Retinal pigment epithelial cell (primary cell): ENCODE results near the gene KIDINS220.
A peak's percentile ranks its signal among the peaks of the same experiment; 100 is the strongest.

Experiments
- DNase-seq: peaks from one replicate; pipeline ENCODE4 v3.0.0-alpha.2; 2010; ENCODE audit warnings: low read depth
- H3K4me3 ChIP-seq: 2 replicates; pipeline ENCODE4 v1.5.1; 2011; ENCODE audit warnings: mild to moderate bottlenecking, low read length, control low read depth, moderate library complexity
- CTCF ChIP-seq: conservative IDR thresholded peaks from 2 replicates; pipeline ENCODE4 v1.5.1; 2011; ENCODE audit warnings: low read depth, low read length, control low read depth, inconsistent platforms

The KIDINS220 gene

DNA sequence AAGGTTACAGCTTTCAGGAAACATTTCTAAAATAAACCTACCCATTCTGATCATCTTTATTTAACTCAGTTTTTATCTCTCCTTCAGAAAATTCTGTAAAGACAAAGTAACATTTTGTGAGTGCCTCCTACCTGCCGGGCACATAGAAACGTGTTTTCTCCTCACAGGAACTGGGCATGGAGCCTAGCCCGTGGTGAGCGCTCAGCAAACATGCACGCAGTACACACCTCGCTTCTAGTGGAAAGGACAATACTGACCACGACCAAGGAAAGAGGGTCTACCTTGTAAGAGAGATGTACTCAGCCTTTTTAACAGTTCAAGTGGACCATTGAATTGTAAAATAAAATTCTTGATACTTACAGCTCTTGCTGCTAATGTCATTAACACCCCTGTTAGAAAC, 24.8 kb upstream of the KIDINS220 start:
- no peak for TF ChIP-seq CTCF
- no peak for DNase-seq
- H3K4me3 ChIP-seq, result no peak overlapping the region

DNA sequence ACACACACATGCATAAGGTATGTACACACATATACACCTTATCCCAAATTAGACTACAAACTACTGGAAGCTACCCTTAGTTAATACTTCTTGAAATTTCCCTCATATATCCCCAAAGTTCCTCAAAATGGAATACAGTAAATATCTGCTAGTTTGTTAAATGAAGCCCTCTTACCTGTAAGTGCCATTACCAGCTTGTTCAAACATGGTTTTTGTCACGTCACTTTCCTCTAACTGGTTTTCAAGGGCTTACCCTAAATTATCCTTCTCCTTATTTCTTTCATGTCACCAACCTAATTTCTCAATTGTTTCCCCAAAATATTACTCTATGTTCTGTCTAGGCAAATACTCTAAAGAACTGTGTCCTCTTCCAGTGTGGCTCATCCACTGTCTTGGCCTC, 24.4 kb upstream of the KIDINS220 start:
- no peak for TF ChIP-seq CTCF
- DNase-seq, result no peak
- no peak overlapping the region for H3K4me3 ChIP-seq

- no peak for DNase-seq
- H3K4me3 ChIP-seq, result no peak overlapping the region
- no peak for TF ChIP-seq CTCF
Observed at GRCh38 chr2:8860239-8860638, 22.8 kb upstream of the KIDINS220 start.

DNA sequence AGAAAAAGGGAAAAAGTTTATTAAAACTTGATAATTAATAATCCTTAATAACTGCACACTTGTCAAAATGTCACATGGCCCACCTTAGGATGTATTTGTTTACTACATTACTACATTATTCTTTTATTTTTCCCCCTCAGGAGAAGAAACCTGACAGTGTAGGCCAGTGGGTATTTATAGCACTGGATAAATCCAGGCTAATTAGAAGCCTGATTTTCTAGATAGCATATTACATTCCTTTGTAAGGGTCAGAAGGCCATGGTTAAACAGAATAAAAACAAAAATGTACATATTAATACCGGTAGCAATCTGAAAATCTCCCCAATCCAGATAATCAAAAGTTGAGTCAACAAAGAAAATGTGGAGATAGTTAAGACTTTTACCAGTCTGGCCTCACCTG, 21.5 kb upstream of the KIDINS220 start:
- no peak overlapping the region for H3K4me3 ChIP-seq
- peak; percentile 48 for DNase-seq
- no peak for TF ChIP-seq CTCF

DNA sequence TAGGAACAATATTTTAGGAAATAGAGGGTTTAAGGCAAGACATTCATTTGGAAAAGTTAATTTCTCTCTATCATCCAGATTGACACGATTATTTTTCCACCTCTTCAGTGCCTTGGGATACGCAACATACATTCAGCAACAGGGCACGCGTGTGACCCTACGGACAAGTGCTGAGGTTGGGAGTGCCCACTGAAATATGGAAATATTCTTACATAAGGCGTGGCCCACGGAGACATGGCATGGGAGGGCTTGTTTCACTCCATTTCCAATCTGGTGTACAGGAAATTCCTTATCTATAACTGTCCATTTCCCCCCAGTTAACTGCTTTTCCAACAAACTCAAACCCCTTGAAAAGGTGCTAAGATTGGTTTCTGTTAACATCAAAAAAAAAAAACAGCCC, 20.9 kb upstream of the KIDINS220 start:
- H3K4me3 ChIP-seq, result no peak overlapping the region
- no peak for TF ChIP-seq CTCF
- DNase-seq, result no peak

DNA sequence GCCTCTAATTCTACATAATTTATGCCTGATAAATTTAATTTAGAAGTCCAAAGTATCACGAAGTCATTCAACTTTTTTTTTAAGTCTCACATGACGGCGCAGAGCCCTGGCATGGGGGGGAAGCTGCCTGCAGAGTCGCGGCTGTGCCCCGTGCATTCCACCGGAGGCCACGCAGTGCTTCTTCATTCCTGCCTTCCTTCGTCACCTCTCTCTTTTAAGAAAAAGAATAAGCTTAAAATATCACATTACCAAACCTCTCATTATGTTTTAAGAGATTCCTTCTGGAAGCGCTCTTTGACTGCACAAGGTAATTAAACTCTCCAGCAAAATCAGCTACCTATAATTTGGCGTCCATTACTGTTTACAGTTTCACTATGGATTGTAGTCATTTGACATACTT, 20.3 kb upstream of the KIDINS220 start:
- TF ChIP-seq CTCF, result no peak
- peak; percentile 39 for DNase-seq
- H3K4me3 ChIP-seq, result no peak overlapping the region

DNA sequence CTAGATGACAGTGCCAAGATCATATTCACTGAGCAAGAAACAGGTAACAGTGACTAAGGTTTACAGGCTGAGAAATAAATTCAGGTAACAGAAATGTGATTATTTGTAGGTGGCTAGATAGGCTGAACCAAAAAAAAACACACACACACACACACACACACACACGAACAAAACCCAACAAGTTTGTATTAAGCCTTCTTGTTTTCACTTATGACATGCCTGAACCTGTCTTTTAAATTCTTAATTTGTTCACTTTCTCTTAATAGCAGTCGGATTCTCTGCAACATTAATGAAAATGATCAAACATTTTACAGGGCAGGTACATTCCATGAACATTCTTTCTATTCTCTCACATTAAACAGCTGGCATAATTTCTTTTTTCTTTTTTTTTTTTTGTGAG, 18.8 kb upstream of the KIDINS220 start:
- no peak overlapping the region for H3K4me3 ChIP-seq
- no peak for TF ChIP-seq CTCF
- no peak for DNase-seq
